Liver (tissue), 9 donors: Measurements from ENCODE around the gene TPSD1. TPM values are rescaled to one million over a fixed set of nuclear protein-coding genes. Genes with fewer than 3 reads are reported as not detected.
"Not testable (repeated sequence)": the region's sequence is repeated elsewhere in the genome, so short reads cannot be mapped to it uniquely, and the experiment has no call there.

Source experiments
- DNase-seq: peaks from one replicate; pipeline ENCODE4 v3.0.0-alpha.2; 2017; ENCODE audit warnings: low spot score
- H3K27ac ChIP-seq, 2 donors: one replicate each; pipeline ENCODE4 v1.7.0; 2013; ENCODE audit warnings: inconsistent platforms in 2 of 2, low read length in 2 of 2, control low read depth in 1 of 2, low read depth in 1 of 2, mild to moderate bottlenecking in 1 of 2
- H3K27me3 ChIP-seq, 4 donors: one replicate each; pipeline versions ENCODE4 v1.6.1 to v1.7.0; 2013; ENCODE audit warnings: low read length in 3 of 4, inconsistent platforms in 1 of 4, mild to moderate bottlenecking in 1 of 4, moderate library complexity in 1 of 4; ENCODE audit not compliant: control insufficient read depth in 4 of 4, insufficient read depth in 4 of 4
- H3K36me3 ChIP-seq, 4 donors: one replicate each; pipeline versions ENCODE4 v1.6.1 to v1.7.0; 2013; ENCODE audit warnings: low read length in 3 of 4, mild to moderate bottlenecking in 3 of 4, low read depth in 1 of 4, moderate library complexity in 1 of 4; ENCODE audit not compliant: control insufficient read depth in 4 of 4, insufficient read depth in 3 of 4
- H3K4me1 ChIP-seq, 4 donors: one replicate each; pipeline versions ENCODE4 v1.6.1 to v1.7.0; 2013; ENCODE audit warnings: low read length in 3 of 4, mild to moderate bottlenecking in 3 of 4, moderate library complexity in 1 of 4; ENCODE audit not compliant: control insufficient read depth in 4 of 4, insufficient read depth in 4 of 4
- H3K4me3 ChIP-seq, 3 donors: one replicate each; pipeline versions ENCODE4 v1.6.1 to v1.7.0; 2013; ENCODE audit warnings: low read length in 3 of 3, control low read depth in 1 of 3, low read depth in 1 of 3, mild to moderate bottlenecking in 1 of 3
- H3K9ac ChIP-seq, 2 donors: one replicate each; pipeline ENCODE4 v1.7.0; 2013; ENCODE audit warnings: low read length in 2 of 2, mild to moderate bottlenecking in 2 of 2, moderate library complexity in 2 of 2, control low read depth in 1 of 2, low read depth in 1 of 2
- H3K9me3 ChIP-seq, 4 donors: one replicate each; pipeline versions ENCODE4 v1.6.1 to v1.7.0; 2013; ENCODE audit warnings: low read length in 3 of 4; ENCODE audit not compliant: control insufficient read depth in 4 of 4
- FOXA1 ChIP-seq: IDR thresholded peaks from 2 replicates; pipeline ENCODE4 v1.6.1; 2016; ENCODE audit warnings: antibody characterized with exemption
- FOXA2 ChIP-seq: IDR thresholded peaks from 2 replicates; pipeline ENCODE4 v1.6.1; 2016; ENCODE audit warnings: antibody characterized with exemption
- HNF4A ChIP-seq, 2 donors: conservative IDR thresholded peaks; 2 replicates each; pipeline ENCODE4 v1.6.1; 2016; ENCODE audit warnings: antibody characterized with exemption in 2 of 2, mild to moderate bottlenecking in 2 of 2
- JUND ChIP-seq, 2 donors: IDR thresholded peaks; 2 replicates each; pipeline ENCODE4 v1.6.1; 2016; ENCODE audit warnings: antibody characterized with exemption in 2 of 2
- NR2F2 ChIP-seq: IDR thresholded peaks from 2 replicates; pipeline ENCODE4 v1.6.1; 2016; ENCODE audit warnings: antibody characterized with exemption
- RAD21 ChIP-seq, 2 donors: IDR thresholded peaks; 2 replicates each; pipeline ENCODE4 v1.6.1; 2016; ENCODE audit warnings: antibody characterized with exemption in 2 of 2, mild to moderate bottlenecking in 2 of 2
- RXRA ChIP-seq, 2 donors: IDR thresholded peaks; 2 replicates each; pipeline ENCODE4 v1.6.1; 2017 to 2018; ENCODE audit warnings: antibody characterized with exemption in 2 of 2, mild to moderate bottlenecking in 1 of 2
- SP1 ChIP-seq: IDR thresholded peaks from 2 replicates; pipeline ENCODE4 v1.6.1; 2018; ENCODE audit warnings: antibody characterized with exemption, mild to moderate bottlenecking
- YY1 ChIP-seq: IDR thresholded peaks from 2 replicates; pipeline ENCODE4 v1.6.1; 2016; ENCODE audit warnings: antibody characterized with exemption, mild to moderate bottlenecking
- WGBS: extraction: QIAGEN DNeasy Blood & Tissue Kit; methylation state at CpG from one replicate; pipeline ENCODE4 v1.1.7; 2013; 5-methylcytosine and 5-hydroxymethylcytosine counted together
- polyA plus RNA-seq, 2 donors: library from polyadenylated mRNA; stranded (reverse) in 1 of 2; unstranded in 1 of 2; fragments of 200-250 nt in 1 of 2; fragments of >200 nt in 1 of 2; fragmentation: Nextera tagmentation in 1 of 2; extraction: Ambion mirVana in 1 of 2; gene quantifications; one replicate each; pipeline versions ENCODE4 v1.2.1 to v1.2.3, GENCODE V29; 2013 to 2015
- total RNA-seq, 2 donors: library from RNA; depleted of rRNA; stranded (reverse); fragments of >200 nt; gene quantifications; one replicate each; pipeline ENCODE4 v1.2.3, GENCODE V29; 2014
- TF ChIP-seq, protein P1 (sequence below): IDR thresholded peaks from 2 replicates; pipeline ENCODE4 v1.6.1; 2016; ENCODE audit warnings: antibody characterized with exemption
- TF ChIP-seq, protein P2 (sequence below): IDR thresholded peaks from 2 replicates; pipeline ENCODE4 v1.6.1; 2016; ENCODE audit warnings: antibody characterized with exemption
- TF ChIP-seq, protein P3 (sequence below): IDR thresholded peaks from 2 replicates; pipeline ENCODE4 v1.6.1; 2016; ENCODE audit warnings: antibody characterized with exemption
- TF ChIP-seq, protein P4 (sequence below): fragments of 150-350 bp; IDR thresholded peaks from 2 replicates; pipeline ENCODE4 v1.5.1; 2017; ENCODE audit warnings: improper control_type of control experiment, low read depth, low read length; ENCODE audit not compliant: missing input control
- donor health status: healthy.
- donor health status: healthy.
- donor health status: healthy.
- donor health status: healthy.
- donor health status: healthy.

The TPSD1 gene
- total and polyA plus RNA-seq, 4 donors: 0.28 to 0.40 TPM; not detected in 2

DNA sequence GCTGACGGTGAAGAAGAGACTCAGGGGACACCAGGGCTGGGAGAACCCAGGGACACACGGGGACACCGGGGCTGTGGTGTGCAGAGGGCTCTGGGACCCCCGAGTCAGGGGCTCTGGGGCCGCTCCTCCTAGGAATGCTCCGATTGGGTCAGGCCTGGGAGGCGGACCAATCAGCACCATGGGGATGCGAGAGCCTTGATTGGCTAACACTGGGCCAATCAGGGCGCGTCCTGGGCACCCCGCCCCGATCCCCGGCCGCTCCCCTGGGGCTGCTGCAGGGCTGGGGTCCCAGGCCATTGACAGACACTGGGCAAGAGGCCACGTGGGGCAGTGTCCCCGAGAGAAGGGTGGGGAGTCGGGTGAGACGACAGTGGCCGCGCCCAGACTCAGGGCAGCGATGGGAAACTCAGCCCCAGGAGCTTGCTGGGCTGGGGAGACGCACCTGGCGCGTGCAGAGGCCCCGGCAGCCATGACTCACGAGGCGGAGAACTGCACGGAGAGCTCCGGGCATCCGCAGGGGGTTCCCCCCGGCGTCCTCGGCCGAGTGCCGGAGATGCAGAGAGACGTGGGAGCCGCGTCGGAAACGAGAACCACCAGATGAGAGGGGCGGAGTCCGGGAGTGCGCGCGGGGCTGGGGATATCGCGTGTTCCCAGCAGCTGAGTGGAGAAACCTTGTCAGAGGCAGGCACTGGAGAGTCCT, 23.7 kb upstream of the TPSD1 start:
- H3K36me3 ChIP-seq, H3K4me3 ChIP-seq, H3K27ac ChIP-seq, DNase-seq, H3K27me3 ChIP-seq, H3K9me3 ChIP-seq, H3K4me1 ChIP-seq, H3K9ac ChIP-seq: not testable (repeated sequence)
- no CpG with 5 or more reads among the region's 47 CpGs for WGBS

DNA sequence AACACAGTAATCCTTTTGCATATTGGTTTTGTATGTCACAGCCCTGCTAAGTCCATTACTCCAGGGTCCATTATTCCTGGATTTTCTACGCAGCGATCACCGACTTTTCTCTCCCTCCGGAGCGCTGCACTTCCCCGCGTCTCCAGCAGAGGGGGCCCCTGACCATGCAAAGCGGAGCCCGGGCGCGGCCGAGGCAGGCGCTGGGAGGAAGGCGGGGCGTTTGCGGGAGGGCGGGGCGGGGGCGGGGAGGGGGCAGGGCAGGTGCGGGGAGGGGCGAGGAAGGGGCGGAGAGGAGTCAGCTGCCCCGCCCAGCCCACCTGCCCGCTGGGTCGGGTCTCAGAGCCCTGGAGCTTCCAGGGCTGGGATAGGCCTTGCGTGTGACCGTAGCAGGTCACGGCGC, 19.2 kb upstream of the TPSD1 start:
- not testable (repeated sequence) for DNase-seq, H3K9ac ChIP-seq, H3K9me3 ChIP-seq, H3K36me3 ChIP-seq, H3K27me3 ChIP-seq, H3K27ac ChIP-seq, H3K4me3 ChIP-seq, H3K4me1 ChIP-seq
- WGBS: no CpG with 5 or more reads among the region's 29 CpGs

DNA sequence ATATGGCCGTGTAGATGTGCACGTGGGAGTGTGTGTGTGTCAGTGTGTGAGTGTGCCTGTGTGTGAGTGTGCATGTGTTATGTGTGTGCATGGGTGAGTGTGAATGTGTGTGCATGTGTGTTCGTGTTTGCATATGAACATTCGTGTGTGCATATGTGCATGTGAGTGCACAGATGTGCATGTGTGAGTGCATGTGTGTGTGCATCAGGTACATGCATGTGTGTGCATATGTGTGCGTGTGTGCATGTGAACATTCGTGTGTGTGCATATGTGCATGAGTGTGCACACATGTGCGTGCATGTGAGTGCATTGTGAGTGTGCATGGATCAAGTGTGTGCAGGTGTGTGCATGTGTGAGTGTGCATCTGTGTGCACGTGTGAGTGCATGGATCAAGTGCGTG, 17.9 kb upstream of the TPSD1 start:
- no peak for TF ChIP-seq FOXA1
- TF ChIP-seq YY1: no peak
- no peak for TF ChIP-seq RXRA (IDR thresholded peaks at IDR 0.05)
- TF ChIP-seq, protein P1, sequence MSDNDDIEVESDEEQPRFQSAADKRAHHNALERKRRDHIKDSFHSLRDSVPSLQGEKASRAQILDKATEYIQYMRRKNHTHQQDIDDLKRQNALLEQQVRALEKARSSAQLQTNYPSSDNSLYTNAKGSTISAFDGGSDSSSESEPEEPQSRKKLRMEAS: no peak
- TF ChIP-seq, protein P2, sequence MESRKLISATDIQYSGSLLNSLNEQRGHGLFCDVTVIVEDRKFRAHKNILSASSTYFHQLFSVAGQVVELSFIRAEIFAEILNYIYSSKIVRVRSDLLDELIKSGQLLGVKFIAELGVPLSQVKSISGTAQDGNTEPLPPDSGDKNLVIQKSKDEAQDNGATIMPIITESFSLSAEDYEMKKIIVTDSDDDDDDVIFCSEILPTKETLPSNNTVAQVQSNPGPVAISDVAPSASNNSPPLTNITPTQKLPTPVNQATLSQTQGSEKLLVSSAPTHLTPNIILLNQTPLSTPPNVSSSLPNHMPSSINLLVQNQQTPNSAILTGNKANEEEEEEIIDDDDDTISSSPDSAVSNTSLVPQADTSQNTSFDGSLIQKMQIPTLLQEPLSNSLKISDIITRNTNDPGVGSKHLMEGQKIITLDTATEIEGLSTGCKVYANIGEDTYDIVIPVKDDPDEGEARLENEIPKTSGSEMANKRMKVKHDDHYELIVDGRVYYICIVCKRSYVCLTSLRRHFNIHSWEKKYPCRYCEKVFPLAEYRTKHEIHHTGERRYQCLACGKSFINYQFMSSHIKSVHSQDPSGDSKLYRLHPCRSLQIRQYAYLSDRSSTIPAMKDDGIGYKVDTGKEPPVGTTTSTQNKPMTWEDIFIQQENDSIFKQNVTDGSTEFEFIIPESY: no peak
- no peak for TF ChIP-seq RAD21 (IDR thresholded peaks at IDR 0.05)
- no peak for TF ChIP-seq SP1
- TF ChIP-seq, protein P3, sequence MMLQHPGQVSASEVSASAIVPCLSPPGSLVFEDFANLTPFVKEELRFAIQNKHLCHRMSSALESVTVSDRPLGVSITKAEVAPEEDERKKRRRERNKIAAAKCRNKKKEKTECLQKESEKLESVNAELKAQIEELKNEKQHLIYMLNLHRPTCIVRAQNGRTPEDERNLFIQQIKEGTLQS: no peak
- TF ChIP-seq HNF4A (conservative IDR thresholded peaks at IDR 0.05): no peak
- TF ChIP-seq FOXA2: no peak
- no peak for TF ChIP-seq NR2F2
- TF ChIP-seq, protein P4, sequence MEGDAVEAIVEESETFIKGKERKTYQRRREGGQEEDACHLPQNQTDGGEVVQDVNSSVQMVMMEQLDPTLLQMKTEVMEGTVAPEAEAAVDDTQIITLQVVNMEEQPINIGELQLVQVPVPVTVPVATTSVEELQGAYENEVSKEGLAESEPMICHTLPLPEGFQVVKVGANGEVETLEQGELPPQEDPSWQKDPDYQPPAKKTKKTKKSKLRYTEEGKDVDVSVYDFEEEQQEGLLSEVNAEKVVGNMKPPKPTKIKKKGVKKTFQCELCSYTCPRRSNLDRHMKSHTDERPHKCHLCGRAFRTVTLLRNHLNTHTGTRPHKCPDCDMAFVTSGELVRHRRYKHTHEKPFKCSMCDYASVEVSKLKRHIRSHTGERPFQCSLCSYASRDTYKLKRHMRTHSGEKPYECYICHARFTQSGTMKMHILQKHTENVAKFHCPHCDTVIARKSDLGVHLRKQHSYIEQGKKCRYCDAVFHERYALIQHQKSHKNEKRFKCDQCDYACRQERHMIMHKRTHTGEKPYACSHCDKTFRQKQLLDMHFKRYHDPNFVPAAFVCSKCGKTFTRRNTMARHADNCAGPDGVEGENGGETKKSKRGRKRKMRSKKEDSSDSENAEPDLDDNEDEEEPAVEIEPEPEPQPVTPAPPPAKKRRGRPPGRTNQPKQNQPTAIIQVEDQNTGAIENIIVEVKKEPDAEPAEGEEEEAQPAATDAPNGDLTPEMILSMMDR: no peak
- TF ChIP-seq JUND (IDR thresholded peaks at IDR 0.05): no peak
- H3K27me3 ChIP-seq: no peaks in the 10 kb centered on the region
- no peak overlapping the region for H3K27ac ChIP-seq
- H3K4me3 ChIP-seq: no peak overlapping the region
- DNase-seq: no peak
- no peak overlapping the region for H3K9ac ChIP-seq
- 81% methylated on average over 9 of the region's 9 CpGs for WGBS
- H3K4me1 ChIP-seq: no peaks in the 10 kb centered on the region
- H3K36me3 ChIP-seq: no peaks in the 10 kb centered on the region
- no peaks in the 10 kb centered on the region for H3K9me3 ChIP-seq

DNA sequence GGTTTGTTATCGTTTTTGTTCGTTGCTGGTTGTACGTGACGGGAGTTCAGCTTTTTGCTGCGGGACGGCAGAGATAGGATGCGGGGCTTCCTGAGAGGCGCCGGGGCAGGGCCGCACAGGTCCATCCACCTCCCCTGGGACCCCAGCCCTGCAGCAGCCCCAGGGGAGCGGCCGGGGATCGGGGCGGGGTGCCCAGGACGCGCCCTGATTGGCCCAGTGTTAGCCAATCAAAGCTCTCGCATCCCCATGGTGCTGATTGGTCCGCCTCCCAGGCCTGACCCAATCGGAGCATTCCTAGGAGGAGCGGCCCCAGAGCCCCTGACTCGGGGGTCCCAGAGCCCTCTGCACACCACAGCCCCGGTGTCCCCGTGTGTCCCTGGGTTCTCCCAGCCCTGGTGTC, 17.0 kb upstream of the TPSD1 start:
- not testable (repeated sequence) for H3K27me3 ChIP-seq, H3K4me1 ChIP-seq, H3K4me3 ChIP-seq, H3K9me3 ChIP-seq, H3K9ac ChIP-seq, H3K27ac ChIP-seq, H3K36me3 ChIP-seq, DNase-seq
- WGBS: 81% methylated on average over 17 of the region's 23 CpGs

DNA sequence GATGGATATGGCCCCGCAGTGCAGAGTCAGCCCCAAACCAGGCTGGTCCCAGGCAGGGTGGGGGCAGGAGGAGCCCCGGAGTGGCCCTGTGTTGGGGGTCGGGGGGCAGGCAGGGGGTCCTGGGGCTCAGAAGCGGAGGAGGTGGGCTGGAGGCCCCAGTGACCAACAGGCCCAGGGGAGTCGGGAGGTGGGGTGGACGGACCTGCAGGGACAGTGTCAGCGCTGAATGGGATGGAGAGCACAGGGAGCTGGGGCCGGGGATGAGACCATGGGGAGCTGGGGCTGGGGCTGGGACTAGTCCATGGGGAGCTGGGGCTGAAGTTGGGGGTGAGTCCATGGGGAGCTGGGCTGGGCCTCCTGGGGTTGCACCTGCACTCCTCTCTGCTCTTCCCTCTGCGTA, 16.3 kb upstream of the TPSD1 start:
- not testable (repeated sequence) for H3K27ac ChIP-seq, H3K36me3 ChIP-seq, H3K4me3 ChIP-seq, DNase-seq, H3K27me3 ChIP-seq, H3K4me1 ChIP-seq, H3K9ac ChIP-seq, H3K9me3 ChIP-seq
- WGBS: 86% methylated on average over 9 of the region's 9 CpGs
